Spinal cord (tissue), 10 donors: ENCODE results near the gene PRRC2C. TPM values are rescaled to one million over a fixed set of nuclear protein-coding genes. Genes with fewer than 3 reads are reported as not detected.

ENCODE experiments used
- DNase-seq, 6 donors: peaks; one replicate each; pipeline versions ENCODE4 v3.0.0 to v3.0.0-alpha.2; 2013 to 2015; ENCODE audit warnings: low spot score in 6 of 6, low read depth in 4 of 6
- H3K27ac ChIP-seq: one replicate; pipeline ENCODE4 v1.5.1; 2013; ENCODE audit warnings: low read depth, low read length, control low read depth
- H3K27me3 ChIP-seq: one replicate; pipeline ENCODE4 v1.6.1; 2013; ENCODE audit warnings: low read length; ENCODE audit not compliant: control insufficient read depth, insufficient read depth
- H3K36me3 ChIP-seq: one replicate; pipeline ENCODE4 v1.6.1; 2013; ENCODE audit warnings: low read length; ENCODE audit not compliant: control insufficient read depth, insufficient read depth
- H3K4me1 ChIP-seq: one replicate; pipeline ENCODE4 v1.6.1; 2013; ENCODE audit warnings: low read length; ENCODE audit not compliant: control insufficient read depth, insufficient read depth
- H3K4me3 ChIP-seq: one replicate; pipeline ENCODE4 v1.5.1; 2013; ENCODE audit warnings: low read depth, low read length, control low read depth
- H3K9me3 ChIP-seq: one replicate; pipeline ENCODE4 v1.6.1; 2013; ENCODE audit warnings: low read length; ENCODE audit not compliant: control insufficient read depth, insufficient read depth
- WGBS: methylation state at CpG from one replicate; pipeline ENCODE4 v1.1.5; 2013; ENCODE audit warnings: missing lambda C conversion rate; ENCODE audit not compliant: insufficient coverage; 5-methylcytosine and 5-hydroxymethylcytosine counted together
- polyA plus RNA-seq, 2 donors: library from polyadenylated mRNA; unstranded; fragments of 120-200 nt; gene quantifications; one replicate each; pipeline ENCODE4 v1.2.1, GENCODE V29; 2013; ENCODE audit not compliant: insufficient read length in 2 of 2
- total RNA-seq, 2 donors: library from RNA; depleted of rRNA in 1 of 2; stranded (reverse); fragments of 120-200 nt in 1 of 2; fragments of >200 nt in 1 of 2; gene quantifications; one replicate each; pipeline versions ENCODE4 v1.2.3 to v1.2.4, GENCODE V29; 2013 to 2014
- donor health status: healthy.

The PRRC2C gene
- total and polyA plus RNA-seq, 4 donors: 64.5 to 91.4 (median 77.6) TPM

GRCh38 chr1:171488190-171488929 is 3.0 kb downstream of the PRRC2C start:
- H3K9me3 ChIP-seq: no peaks in the 10 kb centered on the region
- H3K4me3 ChIP-seq: no peak overlapping the region
- no peak overlapping the region for H3K27ac ChIP-seq
- no peak for DNase-seq
- no peaks in the 10 kb centered on the region for H3K27me3 ChIP-seq
- H3K4me1 ChIP-seq: peaks cover 2% of the 10 kb centered on the region
- WGBS: no CpG with 5 or more reads among the region's 6 CpGs
- no peaks in the 10 kb centered on the region for H3K36me3 ChIP-seq

DNA sequence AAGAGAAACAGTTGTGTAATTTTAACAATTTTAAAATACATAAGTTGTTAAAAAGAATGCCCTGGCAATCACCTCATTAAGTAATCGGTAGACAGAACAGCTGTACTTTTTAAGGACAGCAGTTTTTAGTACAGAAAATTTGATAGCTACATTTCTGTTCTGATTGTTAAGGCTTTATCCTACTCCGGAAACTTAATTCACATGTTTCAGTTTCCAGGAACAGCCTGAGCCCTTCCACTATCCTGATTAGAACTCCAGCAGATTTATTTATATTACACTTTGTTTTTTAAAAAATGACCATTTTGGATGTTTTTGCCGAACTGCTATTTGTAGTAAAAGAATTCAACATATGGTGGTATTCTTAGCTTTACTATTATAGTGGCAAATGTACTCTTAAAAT is 8.7 kb downstream of the PRRC2C start:
- no peak for DNase-seq
- Histone ChIP-seq H3K27ac (no peak overlapping the region), H3K9me3 (no peaks in the 10 kb centered on the region), H3K4me3 (no peak overlapping the region), H3K36me3 (no peaks in the 10 kb centered on the region), H3K4me1 (no peaks in the 10 kb centered on the region), H3K27me3 (no peaks in the 10 kb centered on the region)
- no CpG with 5 or more reads among the region's 3 CpGs for WGBS

- no peaks in the 10 kb centered on the region for H3K4me1 ChIP-seq
- no peak for DNase-seq
- H3K27ac ChIP-seq: no peak overlapping the region
- no peak overlapping the region for H3K4me3 ChIP-seq
- H3K36me3 ChIP-seq: no peaks in the 10 kb centered on the region
- H3K9me3 ChIP-seq: no peaks in the 10 kb centered on the region
- no peaks in the 10 kb centered on the region for H3K27me3 ChIP-seq
Observed at GRCh38 chr1:171495444-171495843, 10.1 kb downstream of the PRRC2C start.

DNA sequence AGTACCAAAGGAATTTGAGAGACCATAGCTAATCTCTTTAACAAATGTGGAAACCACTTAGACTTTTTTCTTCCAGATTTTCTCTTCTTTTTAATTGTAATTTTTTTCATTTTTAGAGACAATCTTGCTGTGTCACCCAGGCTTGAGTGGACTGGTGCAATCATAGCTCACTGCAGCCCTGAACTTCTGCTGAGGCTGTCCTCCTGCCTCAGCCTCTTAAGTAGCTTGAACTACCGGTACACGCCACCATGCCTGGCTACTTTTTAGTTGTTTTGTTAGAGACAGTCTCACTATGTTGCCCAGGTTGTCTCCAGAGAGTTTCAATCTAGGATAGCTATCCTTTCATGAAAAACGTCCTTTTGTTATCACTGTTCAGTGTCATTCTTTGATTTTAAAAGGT is 15.0 kb downstream of the PRRC2C start:
- Histone ChIP-seq H3K9me3 (no peaks in the 10 kb centered on the region), H3K4me1 (no peaks in the 10 kb centered on the region), H3K27me3 (no peaks in the 10 kb centered on the region), H3K4me3 (no peak overlapping the region), H3K27ac (no peak overlapping the region), H3K36me3 (no peaks in the 10 kb centered on the region)
- WGBS: no CpG with 5 or more reads among the region's 3 CpGs
- DNase-seq: no peak

GRCh38 chr1:171500803-171501202 is 15.5 kb downstream of the PRRC2C start:
- DNase-seq: no peak
- 100% methylated on average over 1 of the region's 4 CpGs for WGBS
- Histone ChIP-seq H3K9me3 (no peaks in the 10 kb centered on the region), H3K36me3 (no peaks in the 10 kb centered on the region), H3K4me1 (no peaks in the 10 kb centered on the region), H3K27ac (no peak overlapping the region), H3K4me3 (no peak overlapping the region), H3K27me3 (no peaks in the 10 kb centered on the region)

- H3K27me3 ChIP-seq: no peaks in the 10 kb centered on the region
- peak in 2 of 6 donors; percentile 30 to 80 for DNase-seq
- H3K9me3 ChIP-seq: no peaks in the 10 kb centered on the region
- no peaks in the 10 kb centered on the region for H3K4me1 ChIP-seq
- H3K27ac ChIP-seq: no peak overlapping the region
- H3K4me3 ChIP-seq: no peak overlapping the region
- no peaks in the 10 kb centered on the region for H3K36me3 ChIP-seq
Observed at GRCh38 chr1:171501305-171502024, 16.1 kb downstream of the PRRC2C start.

DNA sequence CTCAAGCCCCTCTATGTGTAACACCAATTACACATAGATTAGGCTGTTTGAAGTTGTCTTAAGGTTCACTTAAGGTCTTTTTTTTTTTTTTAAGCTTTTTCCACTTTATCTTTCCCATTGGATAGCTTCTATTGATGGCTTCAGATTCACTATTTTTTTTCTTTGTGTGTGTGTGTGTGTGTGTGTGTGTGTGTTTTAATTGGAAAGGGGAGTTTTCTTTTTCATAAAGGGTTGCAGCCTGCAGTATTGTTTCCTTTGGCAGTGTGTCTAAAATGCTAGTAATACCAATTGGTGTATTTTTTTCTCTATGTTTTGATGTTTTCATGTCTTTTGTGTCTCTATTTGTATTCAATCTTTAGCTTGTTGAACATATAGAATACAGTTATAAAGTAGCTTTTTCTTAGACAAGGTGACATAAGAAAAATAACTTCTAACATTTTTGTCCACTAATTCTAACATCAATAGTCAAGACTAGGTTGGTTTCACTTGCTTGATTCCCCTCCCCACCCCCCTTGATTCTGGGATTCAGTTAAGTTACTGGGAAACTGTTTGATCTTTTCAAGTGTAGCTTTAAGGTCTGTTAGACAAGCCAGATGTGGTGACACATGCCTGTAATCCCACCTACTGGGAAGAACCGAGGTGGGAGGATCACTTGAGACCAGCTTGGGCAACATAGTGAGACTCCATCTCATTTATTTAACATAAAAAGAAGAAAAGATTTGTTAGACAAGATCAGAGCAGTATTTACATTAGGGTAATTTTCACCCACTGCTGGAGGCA is 21.4 kb downstream of the PRRC2C start:
- DNase-seq: no peak
- no peak overlapping the region for H3K4me3 ChIP-seq
- H3K27ac ChIP-seq: no peak overlapping the region
- H3K9me3 ChIP-seq: no peaks in the 10 kb centered on the region
- no CpG with 5 or more reads among the region's 1 CpG for WGBS
- H3K36me3 ChIP-seq: no peaks in the 10 kb centered on the region
- H3K4me1 ChIP-seq: peaks cover 6% of the 10 kb centered on the region
- H3K27me3 ChIP-seq: no peaks in the 10 kb centered on the region

DNA sequence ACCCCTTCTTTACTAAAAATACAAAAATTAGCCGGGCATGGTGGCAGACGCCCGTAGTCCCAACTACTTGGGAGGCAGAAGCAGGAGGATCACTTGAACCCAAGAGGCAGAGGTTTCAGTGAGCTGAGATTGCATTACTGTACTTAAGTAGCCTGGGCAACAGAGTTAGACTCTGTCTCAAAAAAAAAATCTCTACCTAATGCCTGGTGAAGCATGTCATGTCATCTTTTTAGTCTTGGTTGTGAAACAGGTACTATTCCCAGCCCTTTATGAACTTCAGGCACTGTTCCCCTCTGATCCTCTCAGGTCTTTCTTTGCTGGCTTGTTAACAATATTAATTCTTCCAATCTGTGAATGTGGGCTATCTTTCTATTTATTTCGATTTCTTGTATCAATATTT is 22.1 kb downstream of the PRRC2C start:
- no peak overlapping the region for H3K4me3 ChIP-seq

GRCh38 chr1:171509191-171509590 is 23.9 kb downstream of the PRRC2C start:
- peaks cover 6% of the 10 kb centered on the region for H3K4me1 ChIP-seq

More for the DNA sequence above, 22.1 kb downstream of the PRRC2C start:
- no peaks in the 10 kb centered on the region for H3K36me3 ChIP-seq
- 90% methylated on average over 2 of the region's 4 CpGs for WGBS
- no peaks in the 10 kb centered on the region for H3K9me3 ChIP-seq
- DNase-seq: no peak
- H3K4me1 ChIP-seq: peaks cover 6% of the 10 kb centered on the region
- no peak overlapping the region for H3K27ac ChIP-seq
- no peaks in the 10 kb centered on the region for H3K27me3 ChIP-seq

More at GRCh38 chr1:171509191-171509590, 23.9 kb downstream of the PRRC2C start:
- Histone ChIP-seq H3K27me3 (no peaks in the 10 kb centered on the region), H3K9me3 (no peaks in the 10 kb centered on the region), H3K27ac (no peak overlapping the region), H3K36me3 (peaks cover 1% of the 10 kb centered on the region), H3K4me3 (no peak overlapping the region)
- DNase-seq: no peak
